GM10266 (cell line): ENCODE results near the gene CHST10.

Experiments
- DNase-seq: peaks from one replicate; pipeline ENCODE4 v3.0.0; 2012; ENCODE audit errors: extremely low spot score
- CTCF ChIP-seq: IDR thresholded peaks from 2 replicates; pipeline ENCODE4 v1.5.1; 2012; ENCODE audit warnings: mild to moderate bottlenecking, low read depth; ENCODE audit not compliant: control insufficient read depth, insufficient read depth; ENCODE audit errors: missing control alignments

Gene CHST10

GRCh38 chr2:100437751-100438150 lies 20.3 kb upstream of the CHST10 start:
- no peak for TF ChIP-seq CTCF
- no peak for DNase-seq

GRCh38 chr2:100429726-100430125 lies 12.3 kb upstream of the CHST10 start:
- no peak for TF ChIP-seq CTCF
- no peak for DNase-seq

- peak; percentile 52 for TF ChIP-seq CTCF
- DNase-seq = peak; percentile 75
Measured at GRCh38 chr2:100427627-100428258, 10.3 kb upstream of the CHST10 start.

GRCh38 chr2:100427111-100427510 lies 9.6 kb upstream of the CHST10 start:
- no peak for DNase-seq
- TF ChIP-seq CTCF = no peak

- no peak for DNase-seq
- TF ChIP-seq CTCF = no peak
Measured at GRCh38 chr2:100426384-100426720, 8.9 kb upstream of the CHST10 start.

GRCh38 chr2:100425573-100426383 lies 8.3 kb upstream of the CHST10 start:
- no peak for TF ChIP-seq CTCF

GRCh38 chr2:100425107-100425506 lies 7.6 kb upstream of the CHST10 start:
- DNase-seq = no peak
- no peak for TF ChIP-seq CTCF

More at GRCh38 chr2:100425573-100426383, 8.3 kb upstream of the CHST10 start:
- DNase-seq = no peak
